ENCODE data around the gene ARMS2.

DNA sequence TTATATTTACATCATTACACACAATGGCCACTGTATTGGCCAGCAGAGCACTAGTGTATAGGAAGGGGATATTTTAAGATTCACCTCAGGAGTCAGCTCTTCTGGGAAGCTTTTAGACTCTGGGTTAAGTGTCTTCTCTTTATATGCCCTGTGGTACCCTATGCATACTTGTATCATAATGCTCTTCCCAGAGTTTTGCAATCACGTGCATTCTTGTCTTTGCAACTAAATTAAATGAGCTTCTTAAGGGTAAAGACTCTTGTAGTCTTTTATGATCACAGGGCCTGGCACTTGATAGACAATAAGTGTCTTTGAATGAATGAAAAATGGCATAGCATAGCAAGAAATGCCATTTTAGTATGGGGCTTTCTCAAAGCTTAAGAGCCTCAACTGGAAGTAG lies 35.4 kb upstream of the ARMS2 start:
- TF ChIP-seq, protein P1, sequence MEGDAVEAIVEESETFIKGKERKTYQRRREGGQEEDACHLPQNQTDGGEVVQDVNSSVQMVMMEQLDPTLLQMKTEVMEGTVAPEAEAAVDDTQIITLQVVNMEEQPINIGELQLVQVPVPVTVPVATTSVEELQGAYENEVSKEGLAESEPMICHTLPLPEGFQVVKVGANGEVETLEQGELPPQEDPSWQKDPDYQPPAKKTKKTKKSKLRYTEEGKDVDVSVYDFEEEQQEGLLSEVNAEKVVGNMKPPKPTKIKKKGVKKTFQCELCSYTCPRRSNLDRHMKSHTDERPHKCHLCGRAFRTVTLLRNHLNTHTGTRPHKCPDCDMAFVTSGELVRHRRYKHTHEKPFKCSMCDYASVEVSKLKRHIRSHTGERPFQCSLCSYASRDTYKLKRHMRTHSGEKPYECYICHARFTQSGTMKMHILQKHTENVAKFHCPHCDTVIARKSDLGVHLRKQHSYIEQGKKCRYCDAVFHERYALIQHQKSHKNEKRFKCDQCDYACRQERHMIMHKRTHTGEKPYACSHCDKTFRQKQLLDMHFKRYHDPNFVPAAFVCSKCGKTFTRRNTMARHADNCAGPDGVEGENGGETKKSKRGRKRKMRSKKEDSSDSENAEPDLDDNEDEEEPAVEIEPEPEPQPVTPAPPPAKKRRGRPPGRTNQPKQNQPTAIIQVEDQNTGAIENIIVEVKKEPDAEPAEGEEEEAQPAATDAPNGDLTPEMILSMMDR (IDR thresholded peaks at IDR 0.05; ENCODE audit: borderline replicate concordance, extremely low read depth, low read length, poor library complexity, severe bottlenecking) = no peak
- TF ChIP-seq EZH2 (IDR thresholded peaks at IDR 0.05; ENCODE audit: borderline replicate concordance, low read depth, low read length, severe bottlenecking) = no peak
